PC-3 (cell line): ENCODE data around the gene TRAK1. TPM values are rescaled to one million over a fixed set of nuclear protein-coding genes. Genes with fewer than 3 reads are reported as not detected.

Experiments used
- ATAC-seq: fragments of 200-7000 bp; cut with Tn5 transposase; 2 replicates; pipeline ENCODE4 v1.9.1; 2020; ENCODE audit warnings: mild to moderate bottlenecking, moderate library complexity
- BruUV-seq: library from RNA; stranded (reverse); fragments of 400-500 nt; replicated peaks from 2 replicates; lab custom pipeline; 2021; lab: Mats Ljungman, UMichigan
- CTCF ChIA-PET: fragments of 300-600 bp; sonication (Branson Sonifier 250); formaldehyde crosslinking; loops from one replicate; lab custom pipeline; 2022; ENCODE audit warnings: antibody characterized with exemption; lab: Charles Lee
- POLR2A ChIA-PET: fragments of 300-600 bp; sonication (Branson Sonifier 250); formaldehyde crosslinking; loops from one replicate; lab custom pipeline; 2022; ENCODE audit warnings: antibody characterized with exemption; ENCODE audit not compliant: unreplicated experiment; lab: Charles Lee
- DNase-seq: peaks from one replicate; pipeline ENCODE4 v3.0.0-alpha.2; 2015
- H2AFZ ChIP-seq: fragments of 300-600 bp; sonication (generic); 2 replicates; pipeline ENCODE4 v1.6.0; 2016; ENCODE audit warnings: antibody characterized with exemption, low read length
- H3F3A ChIP-seq: fragments of 300-600 bp; sonication (generic); one replicate; pipeline ENCODE4 v1.6.0; 2017; ENCODE audit warnings: antibody characterized with exemption, low read length, control low read depth, mild to moderate bottlenecking; ENCODE audit not compliant: unreplicated experiment
- H3K27ac ChIP-seq: fragments of 300-600 bp; sonication (generic); 2 replicates; pipeline ENCODE4 v1.5.1; 2016; ENCODE audit warnings: mild to moderate bottlenecking, low read length
- H3K27me3 ChIP-seq: fragments of 300-600 bp; sonication (generic); 2 replicates; pipeline ENCODE4 v1.6.1; 2016; ENCODE audit warnings: low read length, mixed read lengths
- H3K36me3 ChIP-seq: fragments of 300-600 bp; sonication (generic); 2 replicates; pipeline ENCODE4 v1.6.1; 2016; ENCODE audit warnings: low read depth, mixed run types, low read length, mixed read lengths
- H3K4me1 ChIP-seq: fragments of 300-600 bp; sonication (generic); 2 replicates; pipeline ENCODE4 v1.5.1; 2016; ENCODE audit warnings: low read length; ENCODE audit not compliant: insufficient read depth
- H3K4me2 ChIP-seq: fragments of 300-600 bp; sonication (generic); 2 replicates; pipeline ENCODE4 v1.6.0; 2016; ENCODE audit warnings: low read length
- H3K4me3 ChIP-seq: fragments of 300-600 bp; sonication (generic); 2 replicates; pipeline ENCODE4 v1.5.1; 2016; ENCODE audit warnings: mild to moderate bottlenecking, low read length, mixed read lengths
- H3K79me2 ChIP-seq: fragments of 300-600 bp; sonication (generic); 2 replicates; pipeline ENCODE4 v1.6.1; 2017; ENCODE audit warnings: low read length, mixed read lengths
- H3K9ac ChIP-seq: fragments of 300-600 bp; sonication (generic); 2 replicates; pipeline ENCODE4 v1.6.0; 2016; ENCODE audit warnings: mild to moderate bottlenecking, low read length
- H3K9me2 ChIP-seq: fragments of 300-600 bp; sonication (generic); replicated peaks from 2 replicates; pipeline ENCODE4 v1.6.1; 2016; ENCODE audit warnings: mixed run types, low read length, mixed read lengths
- H3K9me3 ChIP-seq: fragments of 300-600 bp; sonication (generic); 2 replicates; pipeline ENCODE4 v1.6.1; 2016; ENCODE audit warnings: low read length, mixed read lengths
- H4K20me1 ChIP-seq: fragments of 300-600 bp; sonication (generic); 2 replicates; pipeline ENCODE4 v1.6.1; 2016; ENCODE audit warnings: low read length, mixed read lengths
- CTCF ChIP-seq: fragments of 300-600 bp; sonication (generic); conservative IDR thresholded peaks from 2 replicates; pipeline ENCODE4 v1.5.1; 2017; ENCODE audit warnings: antibody characterized with exemption, low read depth, mild to moderate bottlenecking, low read length
- EZH2 ChIP-seq: fragments of 300-600 bp; sonication (generic); IDR thresholded peaks from one replicate; pipeline ENCODE4 v1.6.1; 2017; ENCODE audit warnings: antibody characterized with exemption, mild to moderate bottlenecking, low read length; ENCODE audit not compliant: unreplicated experiment
- EZH2phosphoT487 ChIP-seq: fragments of 300-600 bp; sonication (generic); IDR thresholded peaks from 2 replicates; pipeline ENCODE4 v1.6.1; 2018; ENCODE audit warnings: mild to moderate bottlenecking, antibody characterized with exemption, low read length, borderline replicate concordance
- intact Hi-C: fragments of 100-400 bp; cut with micrococcal nuclease; formaldehyde crosslinking; loops from 2 replicates; pipeline ENCODE4 v1.9.0; 2023
- total RNA-seq: library from RNA; depleted of rRNA; stranded (reverse); fragments of >200 nt; gene quantifications from 2 replicates; pipeline ENCODE4 v1.2.3, GENCODE V29; 2014

TRAK1 gene
- total RNA-seq, 1 experiment from 2014 or later = 23.4 TPM

- no peaks in the 10 kb centered on the region for H3K79me2 ChIP-seq
These were observed 25.3 kb downstream of the TRAK1 start for GRCh38 chr3:42116466-42116865.

GRCh38 chr3:42117175-42118008 lies 26.2 kb downstream of the TRAK1 start:
- POLR2A ChIA-PET = no interaction called here
- CTCF ChIA-PET = interaction anchor here (0.6 to 1.7 kb wide), 12 partner anchors 34 to 655 kb away, joined by 3 to 37 read pairs (median 4); partner anchors contain the start of gene SS18L2
- peak overlapping the region; percentile 73 for H3K4me2 ChIP-seq

More at GRCh38 chr3:42116466-42116865, 25.3 kb downstream of the TRAK1 start:
- Histone ChIP-seq H4K20me1 (no peaks in the 10 kb centered on the region), H3K4me2 (no peak overlapping the region), H3K9ac (no peak overlapping the region), H3K27ac (no peak overlapping the region), H3F3A (no peaks in the 10 kb centered on the region), H3K9me3 (no peaks in the 10 kb centered on the region), H3K4me1 (peaks cover 18% of the 10 kb centered on the region), H3K36me3 (no peaks in the 10 kb centered on the region), H2AFZ (no peak overlapping the region), H3K4me3 (no peak overlapping the region), H3K27me3 (no peaks in the 10 kb centered on the region), H3K9me2 (no peaks in the 10 kb centered on the region)
- TF ChIP-seq CTCF = no peak
- POLR2A ChIA-PET = no interaction called here
- intact Hi-C loops = loop anchor here (2.0 to 5.0 kb wide), 2 partner anchors 328 to 431 kb away; no protein-coding TSS in a partner anchor
- no peak for ATAC-seq
- BruUV-seq = no TSS peak
- CTCF ChIA-PET = no interaction called here
- DNase-seq = no peak

More at GRCh38 chr3:42117175-42118008, 26.2 kb downstream of the TRAK1 start:
- no peak for TF ChIP-seq EZH2phosphoT487
- no peak for TF ChIP-seq EZH2
- TF ChIP-seq CTCF = peak; percentile 92
- Histone ChIP-seq H3K27me3 (no peaks in the 10 kb centered on the region), H3K9me2 (no peaks in the 10 kb centered on the region), H3K9me3 (no peaks in the 10 kb centered on the region), H3K36me3 (no peaks in the 10 kb centered on the region), H3K79me2 (no peaks in the 10 kb centered on the region), H2AFZ (peak overlapping the region; percentile 34; the same call in 1 of the 2 replicates), H3K27ac (peak overlapping the region; percentile 42), H3F3A (no peaks in the 10 kb centered on the region), H3K9ac (no peak overlapping the region), H3K4me1 (peaks cover 20% of the 10 kb centered on the region), H4K20me1 (no peaks in the 10 kb centered on the region), H3K4me3 (peak overlapping the region; percentile 44; the same call in 1 of the 2 replicates)
- intact Hi-C loops = loop anchor here (1.0 to 5.0 kb wide), 5 partner anchors 33 to 430 kb away; no protein-coding TSS in a partner anchor
- ATAC-seq (peak; percentile 71), DNase-seq (peak; percentile 63)
- no TSS peak for BruUV-seq
